H1 (cell line): ENCODE measurements around the gene CACNA1F.

ENCODE experiments used
- CREB1 ChIP-seq: IDR thresholded peaks from 2 replicates; pipeline ENCODE4 v1.6.1; 2012; ENCODE audit warnings: inconsistent platforms
- EP300 ChIP-seq, 2 experiments: IDR thresholded peaks; 1 replicate in 1 of 2; 2 replicates in 1 of 2; pipeline ENCODE4 v1.6.1; 2011 to 2012; ENCODE audit warnings: low read depth in 2 of 2, low read length in 2 of 2, mild to moderate bottlenecking in 2 of 2, borderline replicate concordance in 1 of 2, inconsistent platforms in 1 of 2, moderate library complexity in 1 of 2
- JUND ChIP-seq: IDR thresholded peaks from 2 replicates; pipeline ENCODE4 v1.6.1; 2011; ENCODE audit warnings: mild to moderate bottlenecking, improper control_type of control experiment, low read length
- POLR2A ChIP-seq, 2 experiments: IDR thresholded peaks; 1 replicate in 1 of 2; 2 replicates in 1 of 2; pipeline ENCODE4 v1.6.1; 2011; ENCODE audit warnings: low read depth in 2 of 2, low read length in 2 of 2, mild to moderate bottlenecking in 2 of 2; ENCODE audit errors: control extremely low read depth in 1 of 2
- POLR2AphosphoS5 ChIP-seq: IDR thresholded peaks from 2 replicates; pipeline ENCODE4 v1.6.1; 2011; ENCODE audit warnings: low read depth, low read length
- YY1 ChIP-seq: IDR thresholded peaks from 2 replicates; pipeline ENCODE4 v1.6.1; 2011; ENCODE audit warnings: low read depth, mild to moderate bottlenecking, low read length
- TF ChIP-seq, protein P1 (sequence below): IDR thresholded peaks from 2 replicates; pipeline ENCODE4 v1.6.1; 2012; ENCODE audit warnings: low read length, inconsistent platforms
- TF ChIP-seq, protein P2 (sequence below), 3 experiments: IDR thresholded peaks; 1 replicate in 2 of 3; 2 replicates in 1 of 3; pipeline versions ENCODE4 v1.5.1 to v1.6.1; 2011; ENCODE audit warnings: low read length in 3 of 3, mild to moderate bottlenecking in 3 of 3, inconsistent platforms in 2 of 3, low read depth in 1 of 3, moderate library complexity in 1 of 3; ENCODE audit not compliant: insufficient read depth in 1 of 3; ENCODE audit errors: control extremely low read depth in 1 of 3

DNA sequence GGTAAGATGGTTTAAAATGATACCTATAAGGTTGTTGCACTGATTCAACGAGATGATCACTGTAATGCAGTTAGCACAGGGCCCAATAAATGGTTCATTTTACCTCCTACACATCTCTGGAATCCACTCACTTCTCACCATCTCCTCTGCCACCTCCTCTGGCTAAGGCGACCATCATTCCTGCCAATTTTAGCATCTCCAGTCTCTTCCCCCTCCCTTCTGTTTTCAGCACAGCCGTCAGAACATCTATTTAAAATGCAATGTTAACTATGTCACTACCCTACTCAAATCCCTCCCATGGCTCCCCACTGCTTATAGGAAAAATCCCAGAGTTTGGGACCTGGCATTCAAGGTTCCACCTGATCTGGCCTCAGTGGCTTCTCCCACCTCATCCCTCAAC, 29.6 kb downstream of the CACNA1F start:
- TF ChIP-seq YY1 (no peak), JUND (no peak), POLR2AphosphoS5 (no peak), CREB1 (no peak), POLR2A (IDR thresholded peaks at IDR 0.05; ENCODE audit: control extremely low read depth in 1 of 2, low read depth in 2 of 2, low read length in 2 of 2) (no peak), EP300 (IDR thresholded peaks at IDR 0.05; ENCODE audit: borderline replicate concordance in 1 of 2, low read depth in 2 of 2, low read length in 2 of 2) (no peak)
- TF ChIP-seq, protein P1, sequence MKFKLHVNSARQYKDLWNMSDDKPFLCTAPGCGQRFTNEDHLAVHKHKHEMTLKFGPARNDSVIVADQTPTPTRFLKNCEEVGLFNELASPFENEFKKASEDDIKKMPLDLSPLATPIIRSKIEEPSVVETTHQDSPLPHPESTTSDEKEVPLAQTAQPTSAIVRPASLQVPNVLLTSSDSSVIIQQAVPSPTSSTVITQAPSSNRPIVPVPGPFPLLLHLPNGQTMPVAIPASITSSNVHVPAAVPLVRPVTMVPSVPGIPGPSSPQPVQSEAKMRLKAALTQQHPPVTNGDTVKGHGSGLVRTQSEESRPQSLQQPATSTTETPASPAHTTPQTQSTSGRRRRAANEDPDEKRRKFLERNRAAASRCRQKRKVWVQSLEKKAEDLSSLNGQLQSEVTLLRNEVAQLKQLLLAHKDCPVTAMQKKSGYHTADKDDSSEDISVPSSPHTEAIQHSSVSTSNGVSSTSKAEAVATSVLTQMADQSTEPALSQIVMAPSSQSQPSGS = no peak
- TF ChIP-seq, protein P2, sequence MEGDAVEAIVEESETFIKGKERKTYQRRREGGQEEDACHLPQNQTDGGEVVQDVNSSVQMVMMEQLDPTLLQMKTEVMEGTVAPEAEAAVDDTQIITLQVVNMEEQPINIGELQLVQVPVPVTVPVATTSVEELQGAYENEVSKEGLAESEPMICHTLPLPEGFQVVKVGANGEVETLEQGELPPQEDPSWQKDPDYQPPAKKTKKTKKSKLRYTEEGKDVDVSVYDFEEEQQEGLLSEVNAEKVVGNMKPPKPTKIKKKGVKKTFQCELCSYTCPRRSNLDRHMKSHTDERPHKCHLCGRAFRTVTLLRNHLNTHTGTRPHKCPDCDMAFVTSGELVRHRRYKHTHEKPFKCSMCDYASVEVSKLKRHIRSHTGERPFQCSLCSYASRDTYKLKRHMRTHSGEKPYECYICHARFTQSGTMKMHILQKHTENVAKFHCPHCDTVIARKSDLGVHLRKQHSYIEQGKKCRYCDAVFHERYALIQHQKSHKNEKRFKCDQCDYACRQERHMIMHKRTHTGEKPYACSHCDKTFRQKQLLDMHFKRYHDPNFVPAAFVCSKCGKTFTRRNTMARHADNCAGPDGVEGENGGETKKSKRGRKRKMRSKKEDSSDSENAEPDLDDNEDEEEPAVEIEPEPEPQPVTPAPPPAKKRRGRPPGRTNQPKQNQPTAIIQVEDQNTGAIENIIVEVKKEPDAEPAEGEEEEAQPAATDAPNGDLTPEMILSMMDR (IDR thresholded peaks at IDR 0.05; ENCODE audit: control extremely low read depth in 1 of 3, insufficient read depth in 1 of 3, low read depth in 1 of 3, low read length in 3 of 3) = no peak
